ENCODE results near the gene FAR2. TPM values are rescaled to one million over a fixed set of nuclear protein-coding genes. Genes with fewer than 3 reads are reported as not detected.

FAR2 gene
- total RNA-seq, 2 donors from 2014 or later: 3.0 to 10.0 TPM

DNA sequence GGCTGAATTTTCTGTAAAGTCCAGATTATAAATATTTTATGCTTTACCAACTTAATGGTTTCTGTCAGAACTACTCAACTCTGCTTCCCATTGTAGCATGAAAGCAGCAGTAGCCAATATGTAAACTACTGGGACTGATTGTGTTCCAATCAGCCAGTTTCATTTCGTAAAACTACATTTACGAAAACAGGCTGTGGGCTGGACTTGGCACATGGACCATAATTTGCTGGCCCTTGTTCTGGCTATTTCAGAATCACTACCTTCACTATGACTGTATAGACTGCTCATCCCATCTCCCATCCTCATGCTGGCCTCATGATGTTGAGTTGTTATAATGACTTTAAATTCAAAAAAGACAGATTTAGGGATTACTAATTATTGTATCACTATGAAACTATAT lies 38.7 kb downstream of the FAR2 start:
- Histone ChIP-seq H3K27me3 (no peaks in the 10 kb centered on the region), H3K27ac (no peak overlapping the region), H3K4me1 (no peaks in the 10 kb centered on the region), H3K36me3 (no peaks in the 10 kb centered on the region), H3K9me3 (no peaks in the 10 kb centered on the region), H3K4me3 (no peak overlapping the region)
- no peak for DNase-seq (ENCODE audit: low spot score)
- TF ChIP-seq, protein P1, sequence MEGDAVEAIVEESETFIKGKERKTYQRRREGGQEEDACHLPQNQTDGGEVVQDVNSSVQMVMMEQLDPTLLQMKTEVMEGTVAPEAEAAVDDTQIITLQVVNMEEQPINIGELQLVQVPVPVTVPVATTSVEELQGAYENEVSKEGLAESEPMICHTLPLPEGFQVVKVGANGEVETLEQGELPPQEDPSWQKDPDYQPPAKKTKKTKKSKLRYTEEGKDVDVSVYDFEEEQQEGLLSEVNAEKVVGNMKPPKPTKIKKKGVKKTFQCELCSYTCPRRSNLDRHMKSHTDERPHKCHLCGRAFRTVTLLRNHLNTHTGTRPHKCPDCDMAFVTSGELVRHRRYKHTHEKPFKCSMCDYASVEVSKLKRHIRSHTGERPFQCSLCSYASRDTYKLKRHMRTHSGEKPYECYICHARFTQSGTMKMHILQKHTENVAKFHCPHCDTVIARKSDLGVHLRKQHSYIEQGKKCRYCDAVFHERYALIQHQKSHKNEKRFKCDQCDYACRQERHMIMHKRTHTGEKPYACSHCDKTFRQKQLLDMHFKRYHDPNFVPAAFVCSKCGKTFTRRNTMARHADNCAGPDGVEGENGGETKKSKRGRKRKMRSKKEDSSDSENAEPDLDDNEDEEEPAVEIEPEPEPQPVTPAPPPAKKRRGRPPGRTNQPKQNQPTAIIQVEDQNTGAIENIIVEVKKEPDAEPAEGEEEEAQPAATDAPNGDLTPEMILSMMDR (IDR thresholded peaks at IDR 0.05): no peak

DNA sequence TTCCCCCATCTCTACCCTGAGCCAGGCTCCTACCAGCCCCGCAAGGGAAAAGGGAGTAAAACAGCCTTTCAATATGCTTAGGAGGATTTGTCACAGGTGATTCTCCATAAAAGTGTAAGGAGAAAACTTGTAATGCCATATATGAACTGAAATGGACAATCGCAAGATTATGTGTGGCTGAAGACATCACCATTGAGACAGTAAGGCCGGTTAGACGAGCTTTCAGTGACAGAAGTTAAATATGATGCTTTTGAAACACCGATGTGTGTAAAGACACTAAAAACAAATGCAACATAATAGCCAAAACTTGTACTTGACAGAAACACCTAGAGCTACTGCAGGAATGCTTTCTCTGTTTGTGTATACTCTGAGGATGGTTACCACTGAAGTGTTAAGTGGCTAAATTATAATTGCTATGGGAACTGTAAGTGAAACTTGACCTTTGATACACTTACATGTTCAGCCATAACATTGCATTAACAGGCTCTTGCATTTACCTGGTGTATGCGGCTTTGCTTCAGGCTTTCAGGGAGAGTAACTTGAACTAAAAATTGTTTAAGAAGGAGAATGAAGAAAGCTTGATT lies 42.3 kb downstream of the FAR2 start:
- Histone ChIP-seq H3K4me3 (no peak overlapping the region), H3K27ac (no peak overlapping the region)
- TF ChIP-seq, protein P1 (IDR thresholded peaks at IDR 0.05): no peak

DNA sequence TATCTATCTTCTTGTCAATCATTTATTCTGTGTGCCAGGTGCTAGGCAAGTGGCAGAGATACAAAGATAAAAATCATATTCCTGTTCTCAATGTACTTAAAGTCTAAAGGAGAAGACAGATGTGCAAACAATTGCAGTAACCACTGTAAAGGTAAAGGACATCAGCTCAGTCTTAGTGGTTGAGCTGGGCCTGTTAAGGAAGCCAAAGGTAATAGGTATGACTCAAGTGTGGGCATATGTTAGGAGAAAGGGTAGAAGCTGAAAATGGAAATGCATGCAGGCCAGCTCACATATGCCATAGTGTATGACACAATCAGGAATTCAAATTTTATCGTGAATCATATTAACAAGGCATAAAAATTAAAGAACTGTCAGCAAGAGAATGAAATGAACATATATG lies 49.8 kb downstream of the FAR2 start:
- H3K4me3 ChIP-seq: no peak overlapping the region
- no peak overlapping the region for H3K27ac ChIP-seq
- H3K36me3 ChIP-seq: no peaks in the 10 kb centered on the region
- TF ChIP-seq, protein P1 (IDR thresholded peaks at IDR 0.05): no peak
- H3K27me3 ChIP-seq: no peaks in the 10 kb centered on the region
- DNase-seq (ENCODE audit: low spot score): no peak
- no peaks in the 10 kb centered on the region for H3K4me1 ChIP-seq
- no peaks in the 10 kb centered on the region for H3K9me3 ChIP-seq

More for the DNA sequence above, 42.3 kb downstream of the FAR2 start:
- Histone ChIP-seq H3K36me3 (no peaks in the 10 kb centered on the region), H3K9me3 (no peaks in the 10 kb centered on the region), H3K4me1 (no peaks in the 10 kb centered on the region), H3K27me3 (no peaks in the 10 kb centered on the region)
- DNase-seq (ENCODE audit: low spot score): no peak

DNA sequence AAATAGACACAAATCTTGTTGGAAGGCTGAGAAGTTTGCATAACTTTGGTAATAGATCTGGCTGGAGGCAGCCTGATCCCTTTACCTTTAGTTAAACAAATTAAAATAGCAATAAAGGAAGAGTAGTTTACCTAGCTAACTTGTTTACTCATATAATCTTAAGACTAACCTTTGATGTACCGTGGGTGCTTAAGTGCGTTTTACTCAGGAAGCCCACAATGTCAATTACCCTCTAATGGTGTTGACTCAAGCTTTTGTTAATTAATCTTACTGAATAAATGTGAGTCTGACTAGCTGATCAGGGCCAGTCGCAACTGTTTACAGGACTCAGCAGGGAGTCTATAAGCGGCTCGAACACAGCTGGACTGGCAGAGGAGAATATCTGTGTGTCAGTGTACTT lies 51.5 kb downstream of the FAR2 start:
- Histone ChIP-seq H3K9me3 (no peaks in the 10 kb centered on the region), H3K27ac (no peak overlapping the region), H3K4me1 (no peaks in the 10 kb centered on the region), H3K27me3 (no peaks in the 10 kb centered on the region), H3K4me3 (no peak overlapping the region), H3K36me3 (no peaks in the 10 kb centered on the region)
- no peak for DNase-seq (ENCODE audit: low spot score)
- TF ChIP-seq, protein P1 (IDR thresholded peaks at IDR 0.05): no peak

DNA sequence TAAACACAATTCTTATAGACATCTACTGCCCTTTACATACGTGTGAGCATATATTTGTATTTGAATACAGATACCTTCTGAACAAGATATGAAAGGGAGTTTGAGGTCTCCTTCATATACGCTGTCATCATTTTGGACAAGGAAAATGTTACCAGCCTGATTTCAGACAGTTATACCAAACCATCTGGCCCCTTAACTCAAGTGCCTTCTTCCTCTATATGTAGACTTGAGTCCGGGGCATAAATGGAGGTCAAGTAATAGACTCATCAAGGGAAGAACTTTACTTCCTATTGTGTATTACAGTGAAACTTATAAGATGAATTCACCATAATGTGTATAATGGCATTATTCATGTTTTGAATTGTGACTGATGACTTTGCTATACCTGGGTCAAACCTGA lies 52.2 kb downstream of the FAR2 start:
- no peaks in the 10 kb centered on the region for H3K9me3 ChIP-seq
- no peaks in the 10 kb centered on the region for H3K27me3 ChIP-seq
- no peak overlapping the region for H3K27ac ChIP-seq
- H3K4me1 ChIP-seq: no peaks in the 10 kb centered on the region
- TF ChIP-seq, protein P1 (IDR thresholded peaks at IDR 0.05): no peak
- no peak overlapping the region for H3K4me3 ChIP-seq
- no peaks in the 10 kb centered on the region for H3K36me3 ChIP-seq
- DNase-seq (ENCODE audit: low spot score): no peak

DNA sequence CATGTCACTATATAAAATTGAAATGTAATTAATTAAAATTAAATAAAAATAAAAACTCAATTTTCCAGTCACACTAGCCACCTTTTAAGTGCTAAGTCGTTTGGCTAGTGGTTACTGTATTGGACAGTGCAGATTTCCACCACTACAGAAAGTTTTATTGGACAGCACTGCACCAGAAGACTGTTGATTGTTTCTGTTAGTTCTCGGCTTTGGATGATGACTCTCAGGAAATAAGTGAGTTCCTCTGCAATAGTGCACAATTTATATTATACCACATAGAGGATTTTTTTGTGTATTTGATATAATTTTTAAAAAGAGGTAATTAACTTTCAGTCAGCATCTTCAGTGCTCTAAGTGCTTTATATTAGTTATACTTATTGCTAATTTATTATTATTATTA lies 52.7 kb downstream of the FAR2 start:
- no peaks in the 10 kb centered on the region for H3K36me3 ChIP-seq
- no peaks in the 10 kb centered on the region for H3K4me1 ChIP-seq
- no peak for DNase-seq (ENCODE audit: low spot score)
- H3K27me3 ChIP-seq: no peaks in the 10 kb centered on the region
- no peak overlapping the region for H3K4me3 ChIP-seq
- no peaks in the 10 kb centered on the region for H3K9me3 ChIP-seq
- H3K27ac ChIP-seq: no peak overlapping the region
- TF ChIP-seq, protein P1 (IDR thresholded peaks at IDR 0.05): no peak

Measured in right atrium auricular region (tissue), 2 donors.